GM12874 (cell line): ENCODE data around the gene GNB1.

ENCODE experiments used
- CTCF ChIP-seq: IDR thresholded peaks from 2 replicates; pipeline ENCODE4 v1.5.1; 2011; ENCODE audit warnings: low read depth, mild to moderate bottlenecking, control low read depth, low read length, moderate library complexity; ENCODE audit not compliant: insufficient read depth

GNB1 gene

GRCh38 chr1:1776672-1777582 is 114.0 kb downstream of the GNB1 start:
- no peak for TF ChIP-seq CTCF

GRCh38 chr1:1775327-1776226 is 115.3 kb downstream of the GNB1 start:
- no peak for TF ChIP-seq CTCF

DNA sequence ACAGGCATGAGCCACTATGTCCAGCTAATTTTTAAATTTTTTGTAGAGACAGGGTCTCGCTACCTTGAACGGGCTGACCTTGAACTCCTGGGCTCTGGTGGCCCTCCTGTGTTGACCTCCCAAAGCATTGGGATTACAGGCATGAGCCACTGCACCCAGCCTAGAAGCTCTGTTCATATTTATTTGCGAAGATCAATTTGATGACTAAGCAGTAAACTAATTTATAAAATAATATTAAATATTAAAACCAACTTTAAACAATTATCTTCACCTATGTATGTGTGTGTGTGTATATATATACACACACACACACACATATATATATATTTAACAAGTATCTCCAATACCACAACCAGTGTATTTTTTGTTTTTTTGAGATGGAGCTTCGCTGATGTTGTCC is 117.0 kb downstream of the GNB1 start:
- no peak for TF ChIP-seq CTCF

- no peak for TF ChIP-seq CTCF
Observed at GRCh38 chr1:1771096-1771495, 119.8 kb downstream of the GNB1 start.

GRCh38 chr1:1770102-1770501 is 120.8 kb downstream of the GNB1 start:
- no peak for TF ChIP-seq CTCF

- no peak for TF ChIP-seq CTCF
Observed at GRCh38 chr1:1768249-1768992, 122.5 kb downstream of the GNB1 start.
